SK-N-SH (cell line): ENCODE results near the gene POLR2A. TPM values are rescaled to one million over a fixed set of nuclear protein-coding genes. Genes with fewer than 3 reads are reported as not detected.

Source experiments
- CTCF ChIA-PET: fragments of 300-600, 350-600 bp; formaldehyde crosslinking; extraction: SDS; loops from one replicate; lab custom pipeline; 2021; lab: Yijun Ruan, JAX
- POLR2A ChIA-PET: fragments of 350-600 bp; sonication (Branson Sonifier 250); formaldehyde crosslinking; extraction: SDS; loops from one replicate; lab custom pipeline; 2020; ENCODE audit warnings: antibody characterized with exemption, inconsistent platforms; lab: Yijun Ruan, JAX
- DNase-seq: peaks from one replicate; pipeline ENCODE4 v3.0.0; 2012
- H2AFZ ChIP-seq: fragments of 200-600 bp; sonication (generic); 2 replicates; pipeline ENCODE4 v1.8.1; 2016; ENCODE audit warnings: antibody characterized with exemption, mild to moderate bottlenecking, low read depth
- H3F3A ChIP-seq: fragments of 200-600 bp; sonication (generic); replicated peaks from 2 replicates; pipeline ENCODE3; 2016; ENCODE audit warnings: antibody characterized with exemption, mild to moderate bottlenecking; ENCODE audit not compliant: insufficient read depth
- H3K27ac ChIP-seq, 2 experiments: fragments of 200-500 bp in 1 of 2; fragments of 200-600 bp in 1 of 2; sonication (Bioruptor generic) in 1 of 2; sonication (generic), shearing (Covaris generic) in 1 of 2; 2 replicates each; pipeline versions ENCODE4 v1.5.1 to v1.6.1; 2014 to 2016; ENCODE audit warnings: low read depth in 2 of 2, inconsistent platforms in 1 of 2, low read length in 1 of 2, mild to moderate bottlenecking in 1 of 2, mixed read lengths in 1 of 2
- H3K27me3 ChIP-seq: fragments of 200-600 bp; sonication (generic), shearing (Covaris generic); 2 replicates; pipeline ENCODE4 v1.6.1; 2016; ENCODE audit warnings: mixed run types; ENCODE audit not compliant: insufficient read depth
- H3K36me3 ChIP-seq, 2 experiments: fragments of 200-500 bp in 1 of 2; fragments of 200-600 bp in 1 of 2; sonication (Bioruptor generic) in 1 of 2; sonication (generic) in 1 of 2; replicated peaks in 1 of 2; 2 replicates each; pipeline versions ENCODE3 to v1.5.1; 2014 to 2016; ENCODE audit warnings: low read length in 1 of 2, mild to moderate bottlenecking in 1 of 2; ENCODE audit not compliant: insufficient read depth in 2 of 2, control insufficient read depth in 1 of 2
- H3K4me1 ChIP-seq, 2 experiments: fragments of 200-500 bp in 1 of 2; fragments of 200-600 bp in 1 of 2; sonication (Bioruptor generic) in 1 of 2; sonication (generic), shearing (Covaris generic) in 1 of 2; 2 replicates each; pipeline versions ENCODE4 v1.5.1 to v1.6.1; 2014 to 2016; ENCODE audit warnings: low read depth in 1 of 2, low read length in 1 of 2, mixed run types in 1 of 2; ENCODE audit not compliant: insufficient read depth in 2 of 2, control insufficient read depth in 1 of 2
- H3K4me2 ChIP-seq: fragments of 200-600 bp; sonication (generic), shearing (Covaris generic); 2 replicates; pipeline ENCODE4 v1.6.1; 2017; ENCODE audit warnings: mixed run types
- H3K4me3 ChIP-seq, 2 experiments: fragments of 200-500 bp in 1 of 2; fragments of 200-600 bp in 1 of 2; sonication (Bioruptor generic) in 1 of 2; sonication (generic), shearing (Covaris generic) in 1 of 2; 2 replicates each; pipeline versions ENCODE4 v1.5.1 to v1.8.1; 2014 to 2016; ENCODE audit warnings: low read depth in 2 of 2, inconsistent platforms in 1 of 2, low read length in 1 of 2, mild to moderate bottlenecking in 1 of 2, mixed read lengths in 1 of 2, moderate library complexity in 1 of 2
- H3K79me2 ChIP-seq: fragments of 200-600 bp; sonication (generic); 2 replicates; pipeline ENCODE4 v1.8.1; 2017; ENCODE audit warnings: mild to moderate bottlenecking; ENCODE audit not compliant: insufficient read depth
- H3K9ac ChIP-seq: fragments of 200-600 bp; sonication (generic); 2 replicates; pipeline ENCODE4 v1.6.1; 2017; ENCODE audit warnings: mixed run types
- H3K9me2 ChIP-seq: fragments of 200-600 bp; sonication (generic); 2 replicates; pipeline ENCODE4 v1.6.1; 2017; ENCODE audit warnings: mixed run types
- H3K9me3 ChIP-seq: fragments of 200-600 bp; sonication (generic); 2 replicates; pipeline ENCODE4 v1.6.1; 2017; ENCODE audit warnings: mixed run types, mild to moderate bottlenecking, moderate library complexity
- H4K20me1 ChIP-seq: fragments of 200-600 bp; sonication (generic); 2 replicates; pipeline ENCODE4 v1.6.1; 2017; ENCODE audit warnings: mild to moderate bottlenecking, mixed run types; ENCODE audit not compliant: insufficient read depth
- FOXJ3 ChIP-seq: sonication (generic); formaldehyde crosslinking; IDR thresholded peaks from 2 replicates; pipeline ENCODE4 v1.5.1; 2020; ENCODE audit warnings: mild to moderate bottlenecking, missing genetic modification reagents
- POLR2AphosphoS5 ChIP-seq: IDR thresholded peaks from 2 replicates; pipeline ENCODE4 v1.6.1; 2012; ENCODE audit warnings: low read depth, low read length
- REST ChIP-seq: IDR thresholded peaks from 2 replicates; pipeline ENCODE4 v1.6.1; 2012; ENCODE audit warnings: mild to moderate bottlenecking, low read depth, low read length, moderate library complexity
- TAF1 ChIP-seq: IDR thresholded peaks from 2 replicates; pipeline ENCODE4 v1.6.1; 2012; ENCODE audit warnings: low read depth, mild to moderate bottlenecking, low read length, moderate library complexity, borderline replicate concordance
- USF2 ChIP-seq: fragments of 150-350 bp; IDR thresholded peaks from 2 replicates; pipeline ENCODE4 v1.6.1; 2017; ENCODE audit warnings: antibody characterized with exemption, low read length, low read depth, borderline replicate concordance
- WGBS: methylation state at CpG from one replicate; pipeline ENCODE4 v1.1.6; 2017; ENCODE audit warnings: low lambda C conversion rate; 5-methylcytosine and 5-hydroxymethylcytosine counted together
- polyA plus RNA-seq, 3 experiments: library from polyadenylated mRNA; depleted of rRNA; stranded (reverse); fragments of >200 nt; gene quantifications; 2 replicates each; pipeline ENCODE4 v1.2.3, GENCODE V29; 2012
- small RNA-seq, 7 experiments: library from RNA; depleted of rRNA; stranded (forward); fragments of <200 nt; gene quantifications; one replicate each; pipeline ENCODE3, GENCODE V24; 2012
- TF ChIP-seq, protein P1 (sequence below): fragments of 200-600 bp; sonication (generic); IDR thresholded peaks from 2 replicates; pipeline ENCODE4 v1.6.1; 2017; ENCODE audit warnings: antibody characterized with exemption, mild to moderate bottlenecking, moderate library complexity
- TF ChIP-seq, protein P2 (sequence below): IDR thresholded peaks from 2 replicates; pipeline ENCODE4 v1.4.0; 2012; ENCODE audit warnings: low read depth

The POLR2A gene
- polyA plus RNA-seq, 1 of the 3 experiments (the other 2 are of a cell fraction), result 37.3 TPM

- Histone ChIP-seq H3K27ac (peak within 1 kb of the TSS; percentile 26 to 45; a peak in 2 of 4 replicates), H3K79me2 (no peaks in the 10 kb centered on the region), H3K9ac (peak within 1 kb of the TSS; percentile 83), H3K4me1 (peaks cover 0 to 8% of the 10 kb centered on the region in 2 experiments; a peak in 1 of 4 replicates), H2AFZ (peak within 1 kb of the TSS; percentile 89), H3K36me3 (peaks cover 0 to 4% of the 10 kb centered on the region in 2 experiments), H3K9me3 (no peaks in the 10 kb centered on the region), H4K20me1 (no peaks in the 10 kb centered on the region), H3K4me2 (peak within 1 kb of the TSS; percentile 87), H3K9me2 (no peaks in the 10 kb centered on the region), H3F3A (no peaks in the 10 kb centered on the region), H3K27me3 (no peaks in the 10 kb centered on the region; the same call in 1 of the 2 replicates), H3K4me3 (peak within 1 kb of the TSS; percentile 57 to 76)
- POLR2A ChIA-PET, result interaction anchor here (1.1 to 1.6 kb wide), 2 partner anchors 12 to 286 kb away, joined by 3 to 7 read pairs; partner anchors contain the start of gene SENP3
- peak; percentile 92 for DNase-seq
- TF ChIP-seq TAF1 (0 out of 2 replicates have a peak, but pooled peaks have one; percentile 31), POLR2AphosphoS5 (peak; percentile 51; the same call in 1 of the 2 replicates), USF2 (no peak), FOXJ3 (CRISPR knock-in tag) (no peak), REST (0 out of 2 replicates have a peak, but pooled peaks have one; percentile 8)
- TF ChIP-seq, protein P1, sequence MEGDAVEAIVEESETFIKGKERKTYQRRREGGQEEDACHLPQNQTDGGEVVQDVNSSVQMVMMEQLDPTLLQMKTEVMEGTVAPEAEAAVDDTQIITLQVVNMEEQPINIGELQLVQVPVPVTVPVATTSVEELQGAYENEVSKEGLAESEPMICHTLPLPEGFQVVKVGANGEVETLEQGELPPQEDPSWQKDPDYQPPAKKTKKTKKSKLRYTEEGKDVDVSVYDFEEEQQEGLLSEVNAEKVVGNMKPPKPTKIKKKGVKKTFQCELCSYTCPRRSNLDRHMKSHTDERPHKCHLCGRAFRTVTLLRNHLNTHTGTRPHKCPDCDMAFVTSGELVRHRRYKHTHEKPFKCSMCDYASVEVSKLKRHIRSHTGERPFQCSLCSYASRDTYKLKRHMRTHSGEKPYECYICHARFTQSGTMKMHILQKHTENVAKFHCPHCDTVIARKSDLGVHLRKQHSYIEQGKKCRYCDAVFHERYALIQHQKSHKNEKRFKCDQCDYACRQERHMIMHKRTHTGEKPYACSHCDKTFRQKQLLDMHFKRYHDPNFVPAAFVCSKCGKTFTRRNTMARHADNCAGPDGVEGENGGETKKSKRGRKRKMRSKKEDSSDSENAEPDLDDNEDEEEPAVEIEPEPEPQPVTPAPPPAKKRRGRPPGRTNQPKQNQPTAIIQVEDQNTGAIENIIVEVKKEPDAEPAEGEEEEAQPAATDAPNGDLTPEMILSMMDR, result peak; percentile 28; the same call in 1 of the 2 replicates
- TF ChIP-seq, protein P2, sequence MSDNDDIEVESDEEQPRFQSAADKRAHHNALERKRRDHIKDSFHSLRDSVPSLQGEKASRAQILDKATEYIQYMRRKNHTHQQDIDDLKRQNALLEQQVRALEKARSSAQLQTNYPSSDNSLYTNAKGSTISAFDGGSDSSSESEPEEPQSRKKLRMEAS, result no peak
- CTCF ChIA-PET, result interaction anchor here (2.5 to 7.8 kb wide), 3 partner anchors 9 to 34 kb away, joined by 11 to 55 read pairs (median 26); partner anchors contain the start of genes SENP3 and TNFSF13
- 24% methylated on average over 12 of the region's 65 CpGs for WGBS
These were observed 64.6 kb downstream of the POLR2A start, which contains the start of gene TNFSF12 for GRCh38 chr17:7548585-7549400. Gene TNFSF12 (plus strand): TSS chr17:7549058. CDS start chr17:7549154, 96 bp downstream.

Small RNA genes within 50 kb of the gene (small RNA-seq; reads per million reads assigned to genes)
- 0 reads per million in 7 experiments for gene RF00019

Other genes starting within 250 kb of the POLR2A start
- gene DVL2, start 249.8 kb upstream of the POLR2A start, polyA plus RNA-seq (2012; rRNA removed), result 6.9 and 8.3 TPM in 2 replicates
- gene PHF23, start 244.9 kb upstream of the POLR2A start, polyA plus RNA-seq (2012; rRNA removed), result 53.3 and 58.5 TPM in 2 replicates
- 585 and 637 TPM in 2 replicates for gene GABARAP, start 241.9 kb upstream of the POLR2A start, polyA plus RNA-seq (2012; rRNA removed)
- 111 and 124 TPM in 2 replicates for gene CTDNEP1, start 232.6 kb upstream of the POLR2A start, polyA plus RNA-seq (2012; rRNA removed)
- gene ELP5, start 232.2 kb upstream of the POLR2A start, polyA plus RNA-seq (2012; rRNA removed), result 45.4 and 52.1 TPM in 2 replicates
- 2.9 and 5.0 TPM in 2 replicates for gene CLDN7, start 221.9 kb upstream of the POLR2A start, polyA plus RNA-seq (2012; rRNA removed)
- gene SLC2A4, start 202.6 kb upstream of the POLR2A start, polyA plus RNA-seq (2012; rRNA removed), result 0.44 and 0.54 TPM in 2 replicates
- 0.36 and 0.54 TPM in 2 replicates for gene YBX2, start 189.7 kb upstream of the POLR2A start, polyA plus RNA-seq (2012; rRNA removed)
- gene EIF5A, start 176.7 kb upstream of the POLR2A start, polyA plus RNA-seq (2012; rRNA removed), result 711 and 971 TPM in 2 replicates
- 67.0 and 102 TPM in 2 replicates for gene GPS2, start 169.0 kb upstream of the POLR2A start, polyA plus RNA-seq (2012; rRNA removed)
- 20.7 and 22.1 TPM in 2 replicates for gene NEURL4, start 155.0 kb upstream of the POLR2A start, polyA plus RNA-seq (2012; rRNA removed)
- gene ACAP1, start 147.8 kb upstream of the POLR2A start, polyA plus RNA-seq (2012; rRNA removed), result 0.71 and 6.4 TPM in 2 replicates
- gene KCTD11, start 132.2 kb upstream of the POLR2A start, polyA plus RNA-seq (2012; rRNA removed), result 9.5 and 12.1 TPM in 2 replicates
- gene TMEM95, start 129.2 kb upstream of the POLR2A start, polyA plus RNA-seq (2012; rRNA removed), result not detected in 2 replicates
- 0.64 and 0.75 TPM in 2 replicates for gene TNK1, start 103.3 kb upstream of the POLR2A start, polyA plus RNA-seq (2012; rRNA removed)
- gene PLSCR3, start 89.8 kb upstream of the POLR2A start, polyA plus RNA-seq (2012; rRNA removed), result 72.0 and 95.0 TPM in 2 replicates
- 114 and 213 TPM in 2 replicates for gene TMEM256, start 80.3 kb upstream of the POLR2A start, polyA plus RNA-seq (2012; rRNA removed)
- 16.8 and 29.9 TPM in 2 replicates for gene NLGN2, start 76.5 kb upstream of the POLR2A start, polyA plus RNA-seq (2012; rRNA removed)
- not detected in 2 replicates for gene SPEM1, start 64.0 kb upstream of the POLR2A start, polyA plus RNA-seq (2012; rRNA removed)
- not detected in 2 replicates for gene SPEM2, start 58.8 kb upstream of the POLR2A start, polyA plus RNA-seq (2012; rRNA removed)
- gene SPEM3, start 55.5 kb upstream of the POLR2A start, polyA plus RNA-seq (2012; rRNA removed), result not detected in 2 replicates
- gene TMEM102, start 48.9 kb upstream of the POLR2A start, polyA plus RNA-seq (2012; rRNA removed), result 6.5 and 6.6 TPM in 2 replicates
- 1.9 and 2.5 TPM in 2 replicates for gene FGF11, start 44.9 kb upstream of the POLR2A start, polyA plus RNA-seq (2012; rRNA removed)
- 26.8 and 29.7 TPM in 2 replicates for gene CHRNB1, start 39.3 kb upstream of the POLR2A start, polyA plus RNA-seq (2012; rRNA removed)
- gene ZBTB4, start 4.7 kb upstream of the POLR2A start, polyA plus RNA-seq (2012; rRNA removed), result 11.4 and 12.8 TPM in 2 replicates
- not detected in 2 replicates for gene SLC35G6, start 2.9 kb upstream of the POLR2A start, polyA plus RNA-seq (2012; rRNA removed)
- 31.1 and 47.6 TPM in 2 replicates for gene TNFSF12, start 64.7 kb downstream of the POLR2A start, polyA plus RNA-seq (2012; rRNA removed)
- gene TNFSF13, start 74.4 kb downstream of the POLR2A start, polyA plus RNA-seq (2012; rRNA removed), result 1.0 and 2.1 TPM in 2 replicates
- 80.8 and 103 TPM in 2 replicates for gene SENP3, start 77.6 kb downstream of the POLR2A start, polyA plus RNA-seq (2012; rRNA removed)
- 34.6 and 62.4 TPM in 2 replicates for gene CD68, start 95.3 kb downstream of the POLR2A start, polyA plus RNA-seq (2012; rRNA removed)
- 126 and 142 TPM in 2 replicates for gene MPDU1, start 99.5 kb downstream of the POLR2A start, polyA plus RNA-seq (2012; rRNA removed)
- 1.3 TPM in 2 replicates for gene SOX15, start 105.7 kb downstream of the POLR2A start, polyA plus RNA-seq (2012; rRNA removed)
- gene FXR2, start 130.5 kb downstream of the POLR2A start, polyA plus RNA-seq (2012; rRNA removed), result 56.4 and 62.3 TPM in 2 replicates
- 42.8 and 43.1 TPM in 2 replicates for gene SAT2, start 143.5 kb downstream of the POLR2A start, polyA plus RNA-seq (2012; rRNA removed)
- gene SHBG, start 145.8 kb downstream of the POLR2A start, polyA plus RNA-seq (2012; rRNA removed), result 0.70 and 1.1 TPM in 2 replicates
- gene ATP1B2, start 166.6 kb downstream of the POLR2A start, polyA plus RNA-seq (2012; rRNA removed), result 0.05 and 0.08 TPM in 2 replicates
- gene TP53, start 203.1 kb downstream of the POLR2A start, polyA plus RNA-seq (2012; rRNA removed), result 47.3 and 62.6 TPM in 2 replicates
- 6.6 and 8.6 TPM in 2 replicates for gene WRAP53, start 204.1 kb downstream of the POLR2A start, polyA plus RNA-seq (2012; rRNA removed)
- 26.1 and 32.4 TPM in 2 replicates for gene EFNB3, start 220.8 kb downstream of the POLR2A start, polyA plus RNA-seq (2012; rRNA removed)
- 0.13 and 0.18 TPM in 2 replicates for gene DNAH2, start 233.4 kb downstream of the POLR2A start, polyA plus RNA-seq (2012; rRNA removed)